EH (cell line): ENCODE data around the gene GGT6.
"Not testable (repeated sequence)": the region's sequence is repeated elsewhere in the genome, so short reads cannot be mapped to it uniquely, and the experiment has no call there.

Experiments
- DNase-seq: peaks from one replicate; pipeline ENCODE4 v3.0.0-alpha.2; 2015; ENCODE audit warnings: low read depth

The GGT6 gene

DNA sequence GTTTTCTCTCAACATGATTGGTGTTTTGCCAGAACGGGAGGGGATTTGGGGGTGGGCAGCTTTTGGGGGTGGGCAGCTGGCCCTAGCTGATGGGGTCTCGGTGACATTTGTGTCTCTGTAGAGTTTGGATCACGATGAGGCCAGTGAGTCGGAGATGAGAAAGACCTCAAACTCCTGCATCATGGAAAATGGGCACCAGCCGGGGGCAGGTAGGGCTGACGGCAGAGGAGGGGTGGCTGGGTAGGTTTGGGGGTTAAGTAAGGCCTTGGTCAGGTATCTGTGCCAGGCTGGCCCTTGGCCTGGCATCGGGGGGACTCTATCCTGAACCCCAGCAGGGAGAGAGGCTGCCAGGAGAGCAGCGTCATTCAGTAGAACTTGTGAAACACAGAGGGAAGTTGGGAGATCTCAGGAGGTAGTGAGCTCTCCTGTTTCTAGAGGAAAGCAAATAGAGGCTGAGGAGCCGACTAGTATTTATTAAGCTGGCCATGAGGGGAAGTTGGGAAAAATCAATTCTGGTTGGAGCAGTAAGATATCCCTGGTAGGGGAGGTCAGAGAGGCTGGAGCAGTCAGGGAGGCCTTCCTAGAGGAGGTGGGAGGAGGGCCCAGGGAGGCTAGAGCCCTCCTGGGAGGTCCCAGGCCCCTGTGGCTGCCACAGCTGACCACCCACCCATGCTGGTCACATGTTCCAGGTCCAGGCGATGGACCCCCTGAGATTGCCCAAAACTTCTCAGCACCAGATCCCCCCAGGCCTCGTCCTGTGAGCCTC is 32.0 kb upstream of the GGT6 start:
- no peak for DNase-seq

DNA sequence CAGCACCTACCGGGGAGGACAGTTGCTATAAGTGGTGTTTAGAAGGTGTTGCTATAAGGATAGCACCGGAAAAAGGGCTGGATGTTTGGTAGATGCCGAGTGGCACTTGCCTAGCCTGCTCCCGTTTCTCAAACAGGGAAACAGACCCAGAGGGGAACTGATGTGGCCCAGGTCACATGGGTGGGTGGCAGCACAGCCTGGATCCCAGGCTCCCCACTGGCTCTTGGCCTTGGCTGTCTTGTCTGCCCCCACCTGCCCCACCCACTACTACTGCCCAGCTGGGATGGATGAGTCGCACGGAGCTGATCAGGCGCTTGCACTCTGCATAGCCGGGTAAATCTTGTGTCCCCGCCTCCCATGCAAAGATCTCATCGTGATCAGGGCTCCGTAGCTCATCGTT is 31.2 kb upstream of the GGT6 start:
- DNase-seq, result peak; percentile 16

DNA sequence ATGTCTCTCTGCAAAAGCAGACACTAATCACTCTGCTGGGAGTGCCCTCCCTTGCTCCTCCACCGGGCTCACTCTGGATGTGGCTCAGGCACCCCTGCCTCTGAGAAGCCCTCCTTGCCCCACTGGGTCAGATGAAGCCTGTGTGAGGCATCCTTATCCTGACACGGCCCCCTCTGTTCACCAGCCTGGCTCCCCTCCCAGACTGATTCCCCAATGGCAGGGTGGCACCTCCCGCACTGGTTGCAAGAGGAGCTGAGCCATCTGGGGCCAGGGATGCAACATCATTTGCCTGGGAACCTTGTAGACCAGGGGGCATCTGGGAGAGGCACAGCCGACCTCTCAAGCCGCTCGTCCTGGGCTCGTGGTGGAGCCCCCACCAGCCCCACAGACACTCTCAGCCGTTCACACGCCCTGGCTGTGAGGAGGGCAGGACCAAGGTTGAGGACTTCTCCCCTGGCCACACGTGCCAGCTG is 30.6 kb upstream of the GGT6 start:
- DNase-seq, result no peak

DNA sequence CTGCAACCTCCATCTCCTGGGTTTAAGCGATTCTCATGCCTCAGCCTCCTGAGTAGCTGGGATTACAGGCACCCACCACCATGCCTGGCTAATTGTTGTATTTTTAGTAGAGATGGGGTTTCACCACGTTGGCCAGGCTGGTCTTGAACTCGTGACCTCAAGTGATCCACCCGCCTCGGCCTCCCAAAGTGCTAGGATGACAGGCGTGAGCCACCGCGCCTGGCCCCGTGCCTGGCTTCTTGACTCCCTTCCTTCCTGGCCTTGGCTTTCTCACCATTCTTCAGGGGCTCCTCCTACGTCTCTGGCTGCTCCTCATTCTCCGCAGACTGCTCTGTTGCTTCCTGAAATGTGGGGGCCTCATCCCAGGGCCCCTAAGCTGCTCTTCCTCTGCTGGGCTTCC is 29.7 kb upstream of the GGT6 start:
- DNase-seq, result not testable (repeated sequence)

DNA sequence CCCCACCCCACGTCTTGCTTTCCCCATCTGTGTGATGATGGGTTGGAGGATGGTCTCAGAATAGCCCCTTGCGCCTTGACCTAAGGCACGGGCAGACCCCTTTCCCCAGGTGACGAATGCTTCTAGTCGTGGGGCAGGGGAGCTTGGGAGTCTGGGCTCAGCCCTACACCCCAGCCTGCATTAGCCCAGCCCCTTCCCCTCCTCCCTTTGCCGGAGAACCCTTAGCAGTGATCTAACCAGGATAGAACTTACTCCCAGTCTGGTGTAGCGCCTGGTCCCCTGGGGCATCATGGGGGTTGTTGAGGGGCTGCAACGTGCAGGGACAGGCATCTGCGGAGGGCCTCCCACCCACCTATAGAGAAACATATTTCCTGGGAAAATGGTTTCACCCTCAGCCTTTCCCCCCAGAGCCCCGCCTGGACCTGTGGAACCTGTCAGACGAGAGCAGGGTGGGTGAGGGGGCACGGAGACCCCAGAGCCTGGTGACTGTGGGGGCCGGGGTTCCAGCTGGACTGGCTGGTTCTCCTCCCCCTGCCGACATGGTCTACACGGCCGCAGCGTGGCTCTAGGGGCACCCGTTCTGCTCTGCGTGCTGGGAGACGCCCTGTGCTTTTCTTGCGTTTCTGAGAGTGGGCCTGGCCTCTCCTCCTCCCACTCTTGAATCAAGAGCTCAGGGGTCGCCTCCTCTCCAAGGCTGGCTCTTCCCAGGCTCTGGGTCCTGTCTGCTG is 28.7 kb upstream of the GGT6 start:
- no peak for DNase-seq

DNA sequence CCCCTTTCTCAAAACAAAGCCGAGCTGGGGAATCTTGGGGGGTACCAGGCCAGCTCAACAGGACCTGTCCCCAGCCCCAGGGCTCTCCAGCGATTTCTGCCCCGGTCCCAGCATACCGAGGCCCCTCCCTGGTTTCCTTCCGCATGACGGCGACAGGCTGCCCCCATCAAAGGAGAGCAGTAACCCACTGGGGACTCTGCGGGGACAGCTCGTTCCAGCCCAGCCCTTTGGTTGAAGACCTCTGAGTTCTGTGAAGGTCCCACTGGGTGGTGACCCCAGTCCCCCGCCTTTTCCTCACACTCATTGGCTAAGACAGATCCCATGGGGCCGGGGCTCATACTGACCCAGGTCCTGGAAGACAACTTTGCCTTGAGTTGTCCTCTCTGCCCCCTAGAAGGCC is 28.0 kb upstream of the GGT6 start:
- DNase-seq, result no peak

DNA sequence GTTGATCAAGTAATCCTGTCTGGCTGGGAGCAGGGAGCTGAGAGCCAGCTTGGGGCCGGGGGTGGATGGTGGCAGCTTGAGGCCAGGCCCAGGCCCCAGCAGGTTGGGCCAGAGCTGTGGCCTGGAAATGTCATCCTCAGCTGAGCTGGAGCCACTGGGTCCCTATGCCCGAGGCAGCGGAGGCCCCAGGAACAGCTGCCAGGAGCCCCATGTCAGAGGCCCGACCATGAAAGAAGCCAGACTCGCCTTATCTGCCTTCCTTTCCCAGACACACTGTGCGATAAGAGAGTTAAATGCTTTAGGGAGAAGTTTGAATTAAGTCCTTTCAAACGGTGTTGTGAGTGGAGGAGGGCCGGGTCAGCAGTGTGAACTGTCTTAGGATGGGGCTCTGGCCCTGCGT is 27.4 kb upstream of the GGT6 start:
- DNase-seq, result no peak

DNA sequence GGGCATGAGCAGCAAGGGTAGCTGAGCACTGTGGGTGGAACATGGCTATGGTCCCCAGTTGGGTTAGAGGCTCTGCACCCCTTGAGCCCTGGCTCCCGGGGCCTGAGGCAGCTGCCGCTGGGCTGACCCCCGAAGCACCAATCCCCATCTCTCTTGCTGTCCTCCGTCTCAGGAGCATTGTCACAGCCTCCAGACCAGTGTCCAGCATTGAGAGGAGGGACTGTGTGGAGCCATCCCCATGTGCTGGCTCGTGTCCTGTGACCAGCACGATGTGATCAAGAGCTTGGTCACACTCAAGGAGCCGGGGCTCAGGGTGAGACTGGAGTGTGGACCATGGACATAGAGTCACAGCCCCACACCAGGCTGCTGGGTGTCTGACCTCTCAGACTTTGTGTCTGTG is 26.8 kb upstream of the GGT6 start:
- no peak for DNase-seq

DNA sequence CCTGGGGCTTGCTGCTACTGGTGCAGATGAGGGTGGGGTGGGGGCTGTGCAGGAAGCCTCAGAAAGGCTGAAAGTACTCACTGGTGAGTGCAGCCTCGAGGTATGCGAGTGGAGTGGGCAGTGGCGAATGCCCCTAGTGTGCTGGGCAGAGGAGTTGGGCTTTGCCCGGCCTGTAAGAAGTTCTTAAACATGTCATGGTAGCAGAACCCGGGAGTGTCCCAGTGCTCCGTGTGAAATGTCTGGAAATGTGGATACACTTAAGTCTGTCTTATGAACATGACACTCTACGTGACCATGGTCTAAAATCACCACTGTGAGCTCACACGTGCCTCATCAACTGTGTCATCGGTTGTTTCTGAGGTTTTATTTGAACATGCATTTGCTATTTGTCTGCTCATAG is 25.7 kb upstream of the GGT6 start:
- DNase-seq, result no peak

DNA sequence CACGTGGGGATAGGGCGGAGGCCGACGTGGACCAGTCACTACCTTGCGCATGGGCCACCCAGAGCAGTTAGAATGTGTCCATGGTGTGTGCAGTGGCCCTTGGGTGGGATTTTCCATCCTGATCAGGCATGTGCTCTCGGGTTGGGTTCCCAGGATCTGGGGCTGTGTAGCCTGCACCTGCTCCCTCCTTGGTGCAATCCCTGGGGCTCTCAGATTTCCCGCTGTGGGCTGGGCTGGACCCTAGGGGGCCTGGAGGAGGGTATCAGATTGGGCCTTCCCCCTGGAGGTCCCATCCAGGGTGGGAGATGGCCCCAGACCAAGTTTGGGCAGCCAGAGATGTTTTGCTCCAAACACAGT is 25.2 kb upstream of the GGT6 start:
- no peak for DNase-seq

DNA sequence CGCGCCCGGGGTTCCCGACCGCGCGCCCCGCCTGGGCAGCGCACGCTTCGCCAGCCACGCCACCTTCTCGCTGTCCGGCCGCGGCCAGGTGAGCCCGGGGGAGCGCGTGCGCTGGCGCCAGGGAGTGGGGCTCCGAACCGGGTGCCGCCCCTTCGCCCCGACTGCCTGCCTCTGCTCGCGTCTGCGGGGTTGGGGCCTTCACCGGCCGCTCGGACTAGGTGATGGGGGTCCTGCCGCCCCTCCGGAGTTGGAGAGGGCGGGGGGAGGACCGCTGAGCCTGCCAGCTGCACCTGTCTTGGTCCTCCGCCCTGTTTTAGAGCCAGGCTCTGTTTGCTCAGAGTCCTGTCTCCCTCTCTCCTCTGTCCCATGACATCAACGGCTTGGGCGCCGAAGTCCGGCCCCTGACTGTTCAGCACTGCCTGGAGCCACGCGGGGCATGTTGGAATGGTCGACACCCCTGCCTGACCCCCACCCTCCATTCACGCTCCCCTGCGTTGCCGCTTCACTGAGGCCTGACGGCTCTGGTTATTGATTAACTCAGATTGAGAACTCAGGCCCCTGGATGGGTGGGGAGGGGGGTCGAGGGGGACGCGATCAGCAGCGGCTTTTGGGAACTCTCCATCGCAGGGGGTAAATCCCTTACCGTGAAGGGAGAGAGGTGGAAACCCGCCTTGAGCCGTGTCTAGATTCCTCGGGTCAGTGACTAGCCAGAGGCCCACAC is 24.7 kb upstream of the GGT6 start:
- no peak for DNase-seq

DNA sequence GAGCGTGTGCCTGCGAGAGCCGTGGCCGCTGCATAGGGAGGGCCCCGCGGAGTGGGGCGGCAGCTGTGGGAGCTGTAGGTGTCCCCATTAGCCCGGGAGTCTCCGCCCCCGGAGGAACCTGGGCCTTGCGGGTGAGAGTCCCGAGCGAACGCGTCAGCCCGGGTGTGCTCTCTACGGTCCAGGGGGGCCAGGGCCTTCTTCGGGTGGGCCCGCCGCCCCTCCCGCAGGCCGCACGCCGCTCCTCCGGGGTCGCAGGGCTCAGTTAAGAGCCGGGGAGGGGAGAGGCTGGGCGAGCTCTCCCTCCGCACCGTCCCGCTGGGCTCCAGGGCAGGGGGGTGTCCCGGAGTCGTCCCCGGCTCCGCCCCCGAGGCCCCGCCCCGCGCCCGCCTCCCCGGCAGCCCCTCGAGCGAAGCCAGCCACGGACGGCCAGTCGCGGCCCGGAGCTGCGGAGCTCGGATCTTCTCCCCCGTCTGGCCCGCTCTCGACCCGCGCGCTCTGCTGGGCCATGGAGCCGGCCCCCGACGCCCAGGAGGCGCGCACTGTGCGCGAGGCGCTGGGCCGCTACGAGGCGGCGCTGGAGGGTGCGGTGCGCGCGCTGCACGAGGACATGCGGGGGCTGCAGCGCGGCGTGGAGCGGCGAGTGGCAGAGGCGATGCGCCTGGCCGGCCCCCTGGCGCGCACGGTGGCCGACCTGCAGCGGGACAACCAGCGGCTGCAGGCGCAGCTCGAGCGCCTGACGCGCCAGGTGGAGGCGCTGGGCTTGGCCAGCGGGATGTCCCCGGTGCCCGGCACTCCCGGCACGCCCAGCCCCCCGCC is 23.9 kb upstream of the GGT6 start, which contains the start of gene SMTNL2:
SMTNL2 (plus strand) TSS at position 429 of the 816 bp plus-strand sequence; CDS start at position 506, 77 bp downstream.
- no peak for DNase-seq

DNA sequence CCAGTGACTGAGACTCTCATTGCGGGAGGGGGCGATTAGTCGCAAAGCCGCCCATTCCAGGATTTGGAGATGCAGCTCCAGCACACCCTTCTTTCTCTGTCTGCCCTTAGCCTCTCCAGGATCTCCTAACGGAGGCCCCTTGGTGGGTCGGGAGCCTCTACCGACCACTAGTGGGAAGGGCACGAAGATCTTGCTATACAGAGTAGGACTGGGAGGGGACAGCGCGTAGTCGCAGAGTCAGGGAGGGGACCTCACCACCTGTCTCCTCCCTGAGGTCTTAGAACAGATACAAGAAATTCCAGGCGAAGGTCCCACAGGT is 23.4 kb upstream of the GGT6 start:
- DNase-seq, result peak; percentile 21

DNA sequence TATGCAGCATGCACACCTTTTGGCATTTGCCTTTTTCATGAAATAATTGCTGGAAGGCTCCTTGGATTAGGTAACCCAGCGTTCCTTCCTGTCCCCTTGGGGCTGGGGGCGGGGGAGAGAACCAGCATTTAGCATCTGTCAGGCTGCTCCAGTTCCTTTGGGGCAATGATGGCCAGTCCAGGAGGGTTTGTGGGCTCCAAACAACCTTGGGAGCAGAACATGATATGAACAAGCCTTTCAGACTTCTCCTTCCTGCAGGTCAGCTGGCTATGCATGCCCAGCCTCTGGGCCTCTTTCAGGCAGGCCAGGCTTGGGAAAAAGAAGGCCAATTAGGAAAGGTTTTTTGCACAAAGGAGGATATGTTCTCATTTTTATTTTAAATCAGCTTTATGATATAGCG is 22.8 kb upstream of the GGT6 start:
- DNase-seq, result no peak

DNA sequence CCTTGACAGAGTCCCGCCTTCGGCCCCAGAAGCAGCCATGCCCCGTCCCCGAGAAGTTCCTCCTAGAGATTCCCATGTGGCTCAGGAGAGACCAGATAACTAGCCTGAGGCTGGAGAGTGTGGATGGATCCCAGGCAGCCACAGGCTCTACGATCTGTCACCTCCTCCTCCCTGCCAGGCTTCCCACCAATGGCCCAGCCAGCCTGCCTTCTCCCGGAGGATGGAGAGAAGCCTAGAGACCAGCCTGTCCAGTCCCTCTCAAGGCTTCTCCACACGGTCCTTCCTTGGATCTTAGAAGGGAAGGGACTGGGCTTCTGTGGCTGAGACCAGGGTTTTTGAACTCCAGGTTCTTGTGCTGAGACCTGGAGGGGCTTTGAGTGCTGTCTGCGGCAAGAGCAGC is 22.3 kb upstream of the GGT6 start:
- no peak for DNase-seq

DNA sequence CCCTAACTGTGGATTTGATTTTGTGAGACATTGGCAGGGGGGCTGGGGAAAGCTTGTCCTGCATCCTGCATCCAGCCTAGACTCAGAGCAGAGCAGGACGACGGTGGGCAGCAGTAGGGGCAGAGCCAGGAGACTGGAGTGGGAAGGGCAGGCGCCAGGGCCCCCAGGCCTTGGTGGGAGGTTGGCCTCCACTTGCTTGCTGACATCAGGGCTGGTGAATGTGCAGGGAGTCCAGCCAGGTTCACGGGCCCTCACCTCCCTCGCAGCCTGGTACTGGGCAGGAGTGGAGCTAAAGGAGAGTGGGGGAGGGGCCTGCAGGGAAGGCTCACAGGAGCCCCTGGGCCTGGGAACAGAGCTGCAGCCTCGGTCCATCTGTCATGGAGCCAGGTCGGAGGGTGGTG is 21.7 kb upstream of the GGT6 start:
- DNase-seq, result no peak

DNA sequence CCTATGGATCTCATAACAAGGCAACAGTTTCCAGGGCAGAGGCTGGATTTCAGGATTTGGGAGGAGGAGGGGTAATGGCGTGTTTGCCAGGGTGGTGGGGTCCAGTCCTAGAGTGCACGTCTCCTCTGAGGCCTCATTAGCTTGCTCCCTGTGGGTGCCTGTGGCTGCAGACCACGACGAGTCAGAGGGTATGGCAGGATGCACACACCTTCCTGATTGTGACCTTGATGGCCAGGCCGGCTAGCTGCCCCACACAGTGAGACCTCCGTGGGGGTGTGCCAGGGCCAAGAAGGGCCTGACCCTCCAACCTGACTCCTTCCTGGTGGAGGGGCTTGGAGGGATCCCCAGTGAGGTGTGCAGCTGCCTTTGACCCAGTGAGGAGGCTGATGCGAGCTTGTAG is 19.9 kb upstream of the GGT6 start:
- no peak for DNase-seq

DNA sequence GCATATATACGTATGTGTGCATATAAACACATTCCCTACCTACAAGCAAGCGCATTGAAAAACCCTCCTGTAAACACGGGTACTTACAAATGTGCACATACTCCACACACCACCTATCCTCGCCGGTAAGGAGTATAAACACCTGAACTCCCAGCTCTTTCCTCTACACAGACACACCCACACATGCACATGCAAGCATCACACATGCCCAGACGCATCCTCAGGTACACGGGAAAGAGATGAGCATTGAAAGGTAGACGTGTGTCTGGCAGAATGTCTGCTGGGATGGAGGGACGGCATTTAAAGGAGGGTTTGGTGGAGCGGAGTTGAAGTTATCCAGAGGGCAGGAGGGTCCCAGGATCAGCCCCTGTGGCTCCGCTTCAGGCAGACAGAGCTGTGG is 19.3 kb upstream of the GGT6 start:
- no peak for DNase-seq

DNA sequence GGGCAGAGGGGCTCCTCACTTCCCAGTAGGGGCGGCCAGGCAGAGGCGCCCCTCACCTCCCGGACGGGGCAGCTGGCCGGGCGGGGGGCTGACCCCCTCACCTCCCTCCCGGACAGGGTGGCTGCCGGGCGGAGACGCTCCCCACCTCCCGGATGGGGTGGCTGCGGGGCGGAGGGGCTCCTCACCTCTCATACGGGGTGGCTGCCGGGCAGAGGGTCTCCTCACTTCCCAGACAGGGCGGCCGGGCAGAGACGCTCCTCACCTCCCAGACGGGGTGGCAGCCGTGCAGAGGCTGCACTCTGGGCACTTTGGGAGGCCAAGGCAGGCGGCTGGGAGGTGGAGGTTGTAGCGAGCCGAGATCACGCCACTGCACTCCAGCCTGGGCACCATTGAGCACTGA is 18.0 kb upstream of the GGT6 start:
- not testable (repeated sequence) for DNase-seq

DNA sequence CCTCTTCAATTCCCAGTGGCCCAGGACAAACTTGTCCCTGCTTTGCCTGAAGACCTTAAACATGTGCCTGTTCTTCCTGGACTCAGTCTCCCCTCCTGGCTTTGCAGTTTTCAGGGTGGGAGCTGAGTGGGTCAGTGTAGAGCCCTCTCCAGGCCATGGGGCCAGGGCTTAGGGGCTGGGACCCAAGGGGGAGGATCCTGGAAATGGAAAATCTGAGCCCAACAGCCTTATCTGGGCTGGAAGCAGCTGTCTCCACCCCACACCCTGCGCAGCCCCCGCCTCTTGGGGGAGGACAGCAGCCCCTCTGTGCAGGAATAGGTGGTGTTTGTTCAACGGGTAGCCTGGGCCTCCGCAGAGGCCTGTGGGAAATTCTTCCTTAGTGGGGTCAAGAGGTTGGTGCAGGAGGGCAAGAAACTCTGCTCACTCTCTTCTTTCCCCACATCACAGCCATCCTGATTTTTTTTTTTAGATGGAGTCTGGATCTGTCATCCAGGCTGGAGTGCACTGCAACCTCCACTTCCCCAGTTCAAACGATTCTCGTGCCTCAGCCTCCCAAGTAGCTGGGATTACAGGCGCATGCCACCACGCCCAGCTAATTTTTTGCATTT is 17.1 kb upstream of the GGT6 start:
- no peak for DNase-seq

DNA sequence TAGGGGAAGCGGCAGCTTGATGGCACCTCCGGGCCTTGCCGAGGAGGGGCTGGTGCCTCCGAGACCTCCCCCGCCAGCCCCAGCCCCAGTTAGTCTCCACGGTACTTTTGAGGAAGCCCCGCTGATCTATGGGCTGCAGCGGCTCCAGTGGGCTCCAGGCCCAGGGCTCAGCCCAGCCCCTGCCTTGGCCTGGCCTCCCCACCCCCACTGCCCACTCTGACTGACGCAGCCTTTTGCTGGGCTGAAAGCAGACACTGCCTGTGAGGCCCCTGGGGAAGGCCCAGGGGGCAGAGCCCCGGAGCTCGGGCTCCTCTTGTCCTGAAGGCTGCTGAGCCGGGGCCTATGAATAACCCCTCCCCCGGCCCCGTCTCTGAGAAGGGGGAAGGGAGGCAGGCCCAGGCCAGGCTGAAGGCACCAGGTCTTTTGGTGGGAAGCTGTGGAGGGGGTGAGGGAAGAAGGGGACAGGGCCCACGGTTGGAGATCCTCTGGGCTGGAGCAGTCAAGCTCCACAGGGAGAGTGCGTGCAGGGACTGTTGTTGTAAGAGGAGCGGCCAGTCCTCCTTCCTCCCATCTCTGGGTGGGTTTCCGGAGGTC is 16.4 kb upstream of the GGT6 start:
- no peak for DNase-seq

DNA sequence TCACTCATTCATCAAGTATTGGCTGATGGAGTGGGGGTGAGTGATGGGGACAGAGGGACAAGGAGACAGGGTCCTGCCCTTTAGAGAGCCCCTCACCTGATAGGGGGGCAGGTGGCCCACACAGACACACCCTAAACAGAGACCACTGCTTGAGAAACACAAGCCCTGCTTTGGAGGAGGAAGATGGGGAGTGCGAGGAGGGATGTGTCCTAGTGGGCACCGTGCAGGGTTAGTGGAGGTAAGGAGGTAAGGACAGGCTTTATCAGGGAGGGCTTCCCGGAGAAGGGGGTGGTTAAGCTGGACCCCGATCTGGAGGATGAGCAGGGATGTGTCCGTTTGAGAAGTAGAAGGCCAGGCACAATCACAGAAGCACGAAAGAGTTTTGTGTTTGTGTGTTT is 15.8 kb upstream of the GGT6 start:
- no peak for DNase-seq
